H9 (cell line): ENCODE results near the gene SLCO3A1. TPM values are rescaled to one million over a fixed set of nuclear protein-coding genes. Genes with fewer than 3 reads are reported as not detected.

ENCODE experiments used
- DNase-seq: peaks from one replicate; pipeline ENCODE4 v3.0.0-alpha.2; 2017
- H2AFZ ChIP-seq: one replicate; pipeline ENCODE4 v1.6.1; 2013; ENCODE audit warnings: mild to moderate bottlenecking, low read length, control low read depth, moderate library complexity
- H2AK5ac ChIP-seq: 2 replicates; pipeline ENCODE4 v1.6.1; 2013; ENCODE audit warnings: low read length, control low read depth, mixed read lengths; ENCODE audit not compliant: insufficient read length
- H2BK120ac ChIP-seq: one replicate; pipeline ENCODE4 v1.6.1; 2013; ENCODE audit warnings: low read depth, mild to moderate bottlenecking, low read length, control low read depth, inconsistent platforms; ENCODE audit not compliant: poor library complexity, severe bottlenecking
- H2BK12ac ChIP-seq: 2 replicates; pipeline ENCODE4 v1.6.1; 2013; ENCODE audit warnings: low read length, control low read depth, mixed read lengths, low read depth; ENCODE audit not compliant: insufficient read length
- H2BK15ac ChIP-seq: 2 replicates; pipeline ENCODE4 v1.6.1; 2013; ENCODE audit warnings: low read depth, low read length, control low read depth
- H2BK20ac ChIP-seq: one replicate; pipeline ENCODE4 v1.6.1; 2013; ENCODE audit warnings: low read depth, mild to moderate bottlenecking, low read length, control low read depth, inconsistent platforms; ENCODE audit not compliant: poor library complexity, severe bottlenecking
- H2BK5ac ChIP-seq: 2 replicates; pipeline ENCODE4 v1.6.1; 2013; ENCODE audit warnings: low read length, control low read depth, mixed read lengths; ENCODE audit not compliant: insufficient read length
- H3K14ac ChIP-seq: 2 replicates; pipeline ENCODE4 v1.6.1; 2013; ENCODE audit warnings: low read length, control low read depth; ENCODE audit not compliant: insufficient read depth
- H3K18ac ChIP-seq: 2 replicates; pipeline ENCODE4 v1.6.1; 2013; ENCODE audit warnings: low read depth, mild to moderate bottlenecking, mixed read lengths, low read length, control low read depth; ENCODE audit not compliant: insufficient read length
- H3K23ac ChIP-seq: 2 replicates; pipeline ENCODE4 v1.6.1; 2013; ENCODE audit warnings: low read length, control low read depth, mixed read lengths, low read depth; ENCODE audit not compliant: insufficient read length
- H3K23me2 ChIP-seq: 2 replicates; pipeline ENCODE4 v1.6.1; 2013; ENCODE audit warnings: low read depth, mild to moderate bottlenecking, mixed read lengths, low read length, control low read depth; ENCODE audit not compliant: insufficient read length, poor library complexity, severe bottlenecking
- H3K27ac ChIP-seq: 2 replicates; pipeline ENCODE4 v1.5.1; 2013; ENCODE audit warnings: low read length, control low read depth, mixed read lengths, low read depth; ENCODE audit not compliant: insufficient read length
- H3K27me3 ChIP-seq: 2 replicates; pipeline ENCODE4 v1.6.1; 2013; ENCODE audit warnings: low read length, control low read depth, inconsistent platforms; ENCODE audit not compliant: insufficient read depth
- H3K4ac ChIP-seq: 2 replicates; pipeline ENCODE4 v1.6.1; 2013; ENCODE audit warnings: low read depth, mild to moderate bottlenecking, control low read depth, inconsistent platforms, low read length, moderate library complexity
- H3K4me1 ChIP-seq: 2 replicates; pipeline ENCODE4 v1.6.1; 2013; ENCODE audit warnings: low read length, control low read depth, inconsistent platforms; ENCODE audit not compliant: insufficient read depth
- H3K4me2 ChIP-seq: 2 replicates; pipeline ENCODE4 v1.6.1; 2013; ENCODE audit warnings: low read length, control low read depth, mixed read lengths; ENCODE audit not compliant: insufficient read length, insufficient read depth
- H3K56ac ChIP-seq: 2 replicates; pipeline ENCODE4 v1.6.1; 2013; ENCODE audit warnings: low read depth, mild to moderate bottlenecking, mixed read lengths, low read length, control low read depth; ENCODE audit not compliant: insufficient read length
- H3K79me1 ChIP-seq: 2 replicates; pipeline ENCODE4 v1.6.1; 2013; ENCODE audit warnings: low read depth, mild to moderate bottlenecking, moderate library complexity, low read length, control low read depth, inconsistent platforms; ENCODE audit not compliant: insufficient read depth, poor library complexity, severe bottlenecking
- H3K79me2 ChIP-seq: 2 replicates; pipeline ENCODE4 v1.6.1; 2013; ENCODE audit warnings: low read length, control low read depth, inconsistent platforms; ENCODE audit not compliant: insufficient read depth
- H3K9ac ChIP-seq: 2 replicates; pipeline ENCODE4 v1.6.1; 2013; ENCODE audit warnings: low read length, control low read depth, mixed read lengths; ENCODE audit not compliant: insufficient read length; ENCODE audit errors: extremely low read depth
- H3K9me3 ChIP-seq: one replicate; pipeline ENCODE4 v1.6.1; 2013; ENCODE audit warnings: low read depth, low read length, inconsistent platforms; ENCODE audit not compliant: control insufficient read depth
- H3T11ph ChIP-seq: one replicate; pipeline ENCODE4 v1.6.1; 2013; ENCODE audit warnings: mild to moderate bottlenecking, low read length, control low read depth, inconsistent platforms
- H4K20me1 ChIP-seq: one replicate; pipeline ENCODE4 v1.6.1; 2013; ENCODE audit not compliant: control insufficient read depth, insufficient read length, insufficient read depth
- H4K5ac ChIP-seq: 2 replicates; pipeline ENCODE4 v1.6.1; 2013; ENCODE audit warnings: low read depth, mild to moderate bottlenecking, mixed read lengths, low read length, control low read depth; ENCODE audit not compliant: insufficient read length
- H4K8ac ChIP-seq: replicated peaks from 2 replicates; pipeline ENCODE4 v1.6.1; 2013; ENCODE audit warnings: low read length, control low read depth, mixed read lengths, low read depth; ENCODE audit not compliant: insufficient read length
- H4K91ac ChIP-seq: 2 replicates; pipeline ENCODE4 v1.6.1; 2013; ENCODE audit warnings: low read depth, mild to moderate bottlenecking, moderate library complexity, mixed read lengths, low read length, control low read depth; ENCODE audit not compliant: insufficient read length
- H3K27ac Mint-ChIP-seq, 3 experiments: 2 replicates in 2 of 3; 3 replicates in 1 of 3; pipeline ENCODE4 v1.8.0; 2020 to 2021; ENCODE audit warnings: mixed read lengths in 3 of 3, mild to moderate bottlenecking in 1 of 3, moderate library complexity in 1 of 3
- H3K27me3 Mint-ChIP-seq: 2 replicates; pipeline ENCODE4 v1.8.0; 2021; ENCODE audit warnings: low read depth, mild to moderate bottlenecking, moderate library complexity, mixed read lengths
- H3K36me3 Mint-ChIP-seq, 3 experiments: 2 replicates in 2 of 3; 3 replicates in 1 of 3; pipeline ENCODE4 v1.8.0; 2020 to 2021; ENCODE audit warnings: low read depth in 3 of 3, mixed read lengths in 3 of 3; ENCODE audit not compliant: insufficient read depth in 1 of 3
- H3K4me1 Mint-ChIP-seq, 2 experiments: 2 replicates each; pipeline ENCODE4 v1.8.0; 2020; ENCODE audit warnings: mixed read lengths in 2 of 2
- H3K4me3 Mint-ChIP-seq, 2 experiments: 2 replicates in 1 of 2; 3 replicates in 1 of 2; pipeline ENCODE4 v1.8.0; 2020 to 2021; ENCODE audit warnings: mild to moderate bottlenecking in 2 of 2, mixed read lengths in 2 of 2, moderate library complexity in 1 of 2
- H3K9me3 Mint-ChIP-seq, 2 experiments: 2 replicates in 1 of 2; 3 replicates in 1 of 2; pipeline ENCODE4 v1.8.0; 2020; ENCODE audit warnings: mild to moderate bottlenecking in 2 of 2, mixed read lengths in 2 of 2, moderate library complexity in 1 of 2
- WGBS: extraction: QIAGEN DNeasy Blood & Tissue Kit; methylation state at CpG from one replicate; pipeline ENCODE4 v1.1.7; 2013; ENCODE audit warnings: missing lambda C conversion rate, low lambda C conversion rate, mixed read lengths; ENCODE audit not compliant: insufficient read length; ENCODE audit errors: extremely low coverage; 5-methylcytosine and 5-hydroxymethylcytosine counted together
- total RNA-seq: library from RNA; stranded (reverse); gene quantifications from 2 replicates; pipeline ENCODE4 v1.2.1, GENCODE V29; 2021
- TF ChIP-seq, protein P1 (sequence below): fragments of 200-600 bp; sonication (generic); conservative IDR thresholded peaks from 3 replicates; pipeline ENCODE4 v1.8.0; 2021; ENCODE audit warnings: antibody characterized with exemption, mild to moderate bottlenecking

SLCO3A1 gene
- total RNA-seq, 1 experiment from 2014 or later: 9.4 TPM

- H3K4me2 ChIP-seq: peak overlapping the region; percentile 81
- H2AFZ ChIP-seq: no peak overlapping the region
- H4K5ac ChIP-seq: no peak overlapping the region
- peaks cover 29 to 33% of the 10 kb centered on the region in 2 experiments for H3K4me1 Mint-ChIP-seq
- H3K9ac ChIP-seq: peak overlapping the region; percentile 68
- no peak overlapping the region for H2BK20ac ChIP-seq
- peaks cover 18% of the 10 kb centered on the region for H3K27me3 Mint-ChIP-seq
- no peak overlapping the region for H4K8ac ChIP-seq
- H2BK12ac ChIP-seq: no peak overlapping the region
- no peak overlapping the region for H2BK120ac ChIP-seq
- no peaks in the 10 kb centered on the region; the same call in 1 of the 2 replicates for H3K27me3 ChIP-seq
- no peaks in the 10 kb centered on the region for H3K9me3 ChIP-seq
- no peaks in the 10 kb centered on the region for H3K9me3 Mint-ChIP-seq
- peak; percentile 51 for DNase-seq
- no peak overlapping the region for H3K4ac ChIP-seq
- peaks cover 8% of the 10 kb centered on the region; the same call in 1 of the 2 replicates for H3K4me1 ChIP-seq
- H3K23ac ChIP-seq: no peak overlapping the region
- no peaks in the 10 kb centered on the region for H3K23me2 ChIP-seq
- H3K36me3 Mint-ChIP-seq: peaks cover 0 to 3% (median 0%) of the 10 kb centered on the region in 3 experiments; a peak in 2 of 7 replicates
- no peak overlapping the region for H2BK15ac ChIP-seq
- H3K4me3 Mint-ChIP-seq: peak overlapping the region; percentile 75 to 87
- peak overlapping the region; percentile 66 for H3K18ac ChIP-seq
- no peak overlapping the region for H3T11ph ChIP-seq
- H2AK5ac ChIP-seq: no peak overlapping the region
- no peaks in the 10 kb centered on the region for H4K20me1 ChIP-seq
- no peaks in the 10 kb centered on the region for H3K79me2 ChIP-seq
- TF ChIP-seq, protein P1, sequence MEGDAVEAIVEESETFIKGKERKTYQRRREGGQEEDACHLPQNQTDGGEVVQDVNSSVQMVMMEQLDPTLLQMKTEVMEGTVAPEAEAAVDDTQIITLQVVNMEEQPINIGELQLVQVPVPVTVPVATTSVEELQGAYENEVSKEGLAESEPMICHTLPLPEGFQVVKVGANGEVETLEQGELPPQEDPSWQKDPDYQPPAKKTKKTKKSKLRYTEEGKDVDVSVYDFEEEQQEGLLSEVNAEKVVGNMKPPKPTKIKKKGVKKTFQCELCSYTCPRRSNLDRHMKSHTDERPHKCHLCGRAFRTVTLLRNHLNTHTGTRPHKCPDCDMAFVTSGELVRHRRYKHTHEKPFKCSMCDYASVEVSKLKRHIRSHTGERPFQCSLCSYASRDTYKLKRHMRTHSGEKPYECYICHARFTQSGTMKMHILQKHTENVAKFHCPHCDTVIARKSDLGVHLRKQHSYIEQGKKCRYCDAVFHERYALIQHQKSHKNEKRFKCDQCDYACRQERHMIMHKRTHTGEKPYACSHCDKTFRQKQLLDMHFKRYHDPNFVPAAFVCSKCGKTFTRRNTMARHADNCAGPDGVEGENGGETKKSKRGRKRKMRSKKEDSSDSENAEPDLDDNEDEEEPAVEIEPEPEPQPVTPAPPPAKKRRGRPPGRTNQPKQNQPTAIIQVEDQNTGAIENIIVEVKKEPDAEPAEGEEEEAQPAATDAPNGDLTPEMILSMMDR: peak; percentile 29; the same call in 1 of the 3 replicates
- no peak overlapping the region for H3K27ac Mint-ChIP-seq
- peak overlapping the region; percentile 80; the same call in 1 of the 2 replicates for H3K14ac ChIP-seq
- no CpG with 5 or more reads among the region's 60 CpGs for WGBS
- no peaks in the 10 kb centered on the region for H3K79me1 ChIP-seq
- H4K91ac ChIP-seq: no peak overlapping the region
- H3K56ac ChIP-seq: no peak overlapping the region
- H2BK5ac ChIP-seq: no peak overlapping the region
- H3K27ac ChIP-seq: no peak overlapping the region
Observed at GRCh38 chr15:91853948-91854638, 585 bp downstream of the SLCO3A1 start.
